ENCODE measurements around the gene IQCE.
"Not testable (repeated sequence)": the region's sequence is repeated elsewhere in the genome, so short reads cannot be mapped to it uniquely, and the experiment has no call there.

Gene IQCE

DNA sequence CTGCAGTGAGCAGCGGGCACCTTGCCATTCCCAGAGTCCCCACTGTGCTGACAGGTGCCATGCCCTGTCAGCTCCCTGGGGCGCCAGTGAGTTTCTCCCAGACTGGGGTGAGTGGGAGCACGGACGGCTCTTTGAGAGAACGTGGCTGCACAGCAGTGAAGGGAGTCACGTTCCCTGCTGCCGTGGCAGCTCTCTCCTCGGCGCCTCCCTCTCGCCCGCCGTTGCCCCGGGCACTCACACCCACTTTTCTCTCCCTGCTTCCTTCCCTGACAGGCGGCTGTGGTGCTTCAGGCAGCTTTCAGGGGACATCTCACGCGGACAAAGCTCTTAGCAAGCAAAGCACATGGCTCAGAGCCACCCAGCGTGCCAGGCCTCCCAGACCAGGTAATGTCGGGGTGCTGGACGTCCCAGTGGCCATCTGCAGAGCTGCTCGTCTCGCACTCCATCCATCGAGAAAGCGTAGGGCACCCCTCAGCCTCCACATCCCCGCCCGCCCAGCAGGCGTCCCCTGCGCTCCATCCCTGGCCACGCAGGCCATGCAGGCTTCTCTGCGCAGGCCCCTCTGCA lies 45.9 kb downstream of the IQCE start:
- DNase-seq: no peak

DNA sequence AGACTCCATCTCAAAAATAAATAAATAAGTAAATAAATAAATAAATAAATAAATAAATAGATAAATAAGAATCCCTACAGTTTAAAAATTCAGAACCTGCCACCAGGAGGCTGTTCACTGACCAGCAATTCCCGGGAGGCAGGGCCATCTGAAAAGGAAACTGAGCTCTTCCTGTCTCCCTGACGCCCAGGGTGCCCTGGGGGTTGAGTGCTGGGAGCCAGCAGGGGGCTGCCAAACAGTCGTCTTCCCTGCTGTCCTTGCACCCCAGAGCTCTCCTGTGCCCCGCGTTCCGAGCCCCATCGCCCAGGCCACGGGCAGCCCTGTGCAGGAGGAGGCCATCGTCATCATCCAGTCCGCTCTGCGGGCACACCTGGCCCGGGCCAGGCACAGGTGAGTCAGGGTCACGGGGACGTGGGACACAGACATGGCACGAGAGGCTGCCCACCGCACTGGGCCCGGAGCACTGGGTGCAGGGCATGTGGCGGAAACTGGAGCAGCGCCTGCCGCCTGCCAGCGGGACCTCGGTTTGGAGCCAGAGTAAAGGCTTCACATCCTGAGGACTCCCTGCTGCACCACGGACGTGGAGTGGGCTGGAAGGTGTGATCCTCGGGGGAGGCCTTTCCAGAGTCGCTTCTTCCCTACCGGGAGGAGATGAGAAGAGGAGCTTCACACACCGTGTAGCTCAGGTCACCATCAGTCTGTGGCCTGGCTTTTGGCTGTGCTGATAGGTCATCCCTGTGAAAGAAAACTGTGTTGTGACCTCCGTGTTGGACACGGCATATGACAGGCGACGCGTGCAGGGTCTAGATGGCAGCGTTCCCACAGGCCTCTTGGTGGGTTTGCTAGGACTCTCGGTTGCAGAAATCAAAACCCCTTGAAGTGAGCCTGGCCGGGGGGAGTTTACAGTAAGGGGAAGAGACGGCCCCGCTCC lies 47.1 kb downstream of the IQCE start:
- DNase-seq: no peak

DNA sequence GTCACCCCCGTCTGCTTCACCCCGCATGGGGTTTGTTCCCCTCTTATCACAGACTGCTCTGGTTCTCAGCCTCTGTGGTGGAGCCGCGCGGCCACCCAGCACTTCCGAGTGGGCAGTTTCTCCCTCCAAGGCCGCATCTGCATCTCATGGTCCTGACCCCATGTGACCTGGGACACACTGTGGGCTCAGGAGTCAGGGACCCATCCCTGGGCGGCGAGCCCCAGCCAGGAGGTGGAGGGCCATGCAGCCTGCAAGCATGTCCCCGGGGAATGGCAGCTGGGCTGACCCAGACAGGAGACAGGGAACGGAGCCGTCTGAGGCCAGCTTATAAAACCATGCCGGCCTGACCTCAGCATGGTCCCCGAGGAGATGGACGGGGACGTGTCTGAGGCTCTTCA lies 47.8 kb downstream of the IQCE start:
- DNase-seq: no peak

DNA sequence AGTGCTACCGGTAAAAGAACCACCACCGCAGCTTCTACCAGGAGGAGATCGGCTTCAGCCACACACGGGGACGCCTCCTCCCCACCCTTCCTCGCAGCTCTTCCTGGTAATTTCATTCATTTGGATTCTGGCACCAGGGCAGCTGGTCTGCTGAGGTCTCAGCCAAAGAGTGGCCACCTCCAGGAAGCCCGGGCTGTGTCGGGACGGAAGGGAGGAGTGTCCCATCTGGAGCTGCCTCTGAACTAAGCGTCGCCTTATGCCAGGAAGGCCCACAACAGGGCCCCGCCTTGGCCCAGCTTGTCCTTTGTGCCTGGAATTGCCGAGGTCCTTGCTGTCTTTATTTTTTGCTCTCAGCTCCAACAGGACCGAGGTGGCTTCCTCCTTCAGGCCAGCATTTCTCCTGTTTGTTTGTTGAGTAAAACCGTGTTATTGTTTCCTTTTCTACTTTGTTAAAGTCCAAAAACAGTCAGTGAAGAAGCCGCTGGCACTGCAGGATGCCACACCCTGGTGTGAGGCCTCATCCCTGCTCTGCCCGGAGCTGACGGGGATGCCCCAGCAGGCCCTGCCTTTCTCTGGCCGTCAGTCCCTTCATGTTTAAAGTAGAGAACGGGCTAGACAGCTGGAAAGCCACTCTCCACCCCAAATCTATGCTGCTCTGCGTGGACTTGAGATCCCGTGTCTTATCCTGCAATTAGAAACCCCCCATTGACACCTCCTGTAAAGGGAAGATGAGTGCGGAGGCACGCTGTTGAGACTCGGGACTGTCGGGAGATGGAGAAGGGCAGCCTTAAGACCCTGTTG lies 48.5 kb downstream of the IQCE start:
- DNase-seq: no peak

DNA sequence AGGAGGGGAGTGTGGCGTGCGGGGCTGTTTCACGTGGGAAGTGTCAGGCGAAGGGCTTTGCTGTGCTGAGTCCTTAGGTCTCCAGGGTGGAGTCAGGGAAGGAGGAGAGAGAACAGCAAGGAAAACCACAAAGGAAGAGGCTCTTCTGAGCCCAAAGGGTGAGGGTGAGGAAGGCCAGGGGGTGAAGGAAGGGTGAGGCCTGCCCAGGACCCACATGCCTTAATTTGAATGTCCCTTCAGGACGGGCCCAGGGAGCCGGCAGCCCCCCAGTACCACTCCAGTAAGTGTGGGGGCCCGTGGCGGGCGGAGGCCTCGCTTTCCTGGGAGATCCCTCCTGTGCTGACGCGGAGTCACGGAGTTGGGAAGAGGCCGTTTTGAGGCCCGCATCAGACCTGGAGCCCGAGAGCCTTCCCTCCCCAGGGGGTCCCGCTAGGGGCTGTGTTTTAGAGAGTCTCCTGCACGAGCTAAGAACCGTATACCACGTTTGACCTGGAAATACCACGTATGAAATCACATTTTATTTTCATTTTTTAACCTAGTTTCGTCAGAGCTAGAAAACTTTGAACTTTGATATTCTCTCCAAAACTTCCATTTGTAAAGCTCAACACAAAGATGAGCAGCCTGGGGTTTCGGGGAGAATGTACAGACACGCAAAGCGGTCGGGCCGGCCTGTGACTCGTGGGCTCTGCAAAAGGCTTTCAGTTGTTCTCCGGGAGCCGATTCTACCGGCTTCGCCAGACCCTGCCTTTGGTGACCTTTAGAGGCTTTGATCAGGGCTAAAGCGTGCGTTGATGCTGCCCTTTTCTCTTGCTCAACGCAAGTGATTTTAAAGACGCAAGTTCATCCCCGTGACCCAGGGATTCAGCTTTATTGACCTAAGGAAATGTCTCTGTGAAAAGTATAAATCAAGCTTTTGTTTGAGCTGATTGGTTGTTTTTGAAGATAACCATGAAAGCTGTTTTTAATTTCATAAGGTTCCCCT lies 49.4 kb downstream of the IQCE start:
- DNase-seq: no peak

DNA sequence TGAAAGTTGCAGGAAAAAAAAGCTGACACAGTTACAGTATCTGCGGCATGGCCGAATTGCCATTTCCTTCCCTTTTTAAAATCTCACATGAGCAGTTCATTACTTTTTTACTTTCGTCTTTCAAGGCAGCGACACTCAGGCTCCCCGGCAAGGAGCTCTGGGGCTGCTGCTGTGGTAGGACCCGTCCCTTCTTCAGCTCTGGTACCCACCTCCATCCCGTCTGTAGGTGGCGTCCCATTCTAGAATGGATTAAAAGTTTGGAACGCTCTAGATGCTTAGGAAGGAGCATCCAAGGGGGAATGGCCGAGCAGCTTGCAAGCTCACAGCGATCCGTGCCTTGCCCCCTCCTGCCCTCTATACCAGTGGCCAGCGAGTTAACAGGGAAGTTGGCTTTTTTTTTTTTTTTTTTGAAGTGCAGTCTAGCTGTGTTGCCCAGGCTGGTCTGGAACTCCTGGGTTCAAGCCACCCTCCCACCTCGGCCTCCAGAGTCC lies 50.2 kb downstream of the IQCE start:
- no peak for DNase-seq

DNA sequence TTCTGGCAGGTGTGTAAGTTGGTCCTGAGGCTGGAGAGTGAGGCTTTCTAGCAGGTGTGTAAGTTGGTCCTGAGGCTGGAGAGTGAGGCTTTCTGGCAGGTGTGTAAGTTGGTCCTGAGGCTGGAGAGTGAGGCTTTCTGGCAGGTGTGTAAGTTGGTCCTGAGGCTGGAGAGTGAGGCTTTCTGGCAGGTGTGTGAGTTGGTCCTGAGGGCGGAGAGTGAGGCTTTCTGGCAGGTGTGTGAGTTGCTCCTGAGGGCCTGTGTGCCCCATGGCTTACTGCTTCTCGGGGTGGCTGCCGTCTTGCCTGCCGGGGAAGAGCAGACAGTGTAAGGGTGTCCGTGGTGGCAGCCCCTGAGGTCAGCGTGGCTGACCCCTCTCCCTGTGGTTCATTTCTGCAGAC lies 50.9 kb downstream of the IQCE start:
- not testable (repeated sequence) for DNase-seq

DNA sequence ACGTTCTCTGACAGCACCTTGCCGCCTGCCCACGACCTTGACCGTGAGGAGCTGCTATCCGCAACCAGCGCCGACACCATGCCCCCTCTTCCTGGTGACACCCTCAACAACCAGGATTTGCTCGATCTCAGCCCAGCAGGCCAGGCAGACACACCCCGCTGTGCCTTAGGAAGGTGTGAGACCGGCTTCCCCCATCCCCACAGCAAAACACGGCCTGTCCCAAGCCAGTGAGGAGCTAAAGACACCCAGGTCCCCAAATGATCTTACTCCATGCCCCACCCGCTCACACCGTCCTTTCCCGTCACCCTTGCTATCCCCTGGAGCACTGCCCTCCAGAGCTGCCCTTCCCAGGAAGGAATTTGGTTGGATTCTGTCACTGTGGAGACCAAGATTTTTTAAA lies 51.7 kb downstream of the IQCE start:
- no peak for DNase-seq

DNA sequence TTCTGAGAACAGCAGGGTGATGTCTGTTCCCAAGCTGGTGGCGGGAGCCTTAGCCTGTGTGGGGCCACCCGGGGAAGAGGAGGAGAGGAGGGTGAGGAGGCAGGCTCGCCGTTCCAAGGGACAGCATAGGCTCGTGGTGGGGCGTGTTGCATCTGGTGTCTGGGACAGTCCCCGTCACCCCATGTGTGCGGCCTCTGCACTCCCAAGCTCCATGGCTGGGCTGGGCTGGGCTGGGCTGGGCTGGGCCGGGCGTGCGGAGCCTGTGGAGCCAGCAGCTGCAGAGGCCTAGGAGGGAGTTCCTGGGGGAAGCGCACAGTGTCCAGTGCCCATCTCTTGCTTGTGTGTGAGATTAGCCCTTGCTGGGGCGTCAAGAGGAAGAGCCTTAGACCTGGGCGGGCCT lies 52.1 kb downstream of the IQCE start:
- DNase-seq: no peak

DNA sequence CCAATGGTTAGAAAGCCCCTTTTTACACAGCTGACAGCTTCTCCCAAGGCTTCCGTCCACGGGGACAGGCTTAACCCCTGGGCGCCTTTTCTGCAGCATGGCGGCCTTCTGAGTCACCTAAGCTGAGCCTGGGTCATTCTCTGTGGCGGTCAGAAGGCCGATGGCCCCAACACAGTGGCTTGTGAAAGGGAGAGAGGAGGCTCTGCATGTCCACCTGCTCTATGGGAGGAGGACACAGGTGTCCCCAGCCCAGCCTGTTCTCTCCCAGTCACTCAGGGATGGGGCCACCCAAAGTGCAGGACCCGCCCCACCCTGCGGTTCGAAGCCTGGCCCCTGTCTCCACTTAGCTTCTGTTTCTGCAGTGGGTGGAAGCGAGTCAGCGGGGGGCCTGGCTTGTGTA lies 52.6 kb downstream of the IQCE start:
- no peak for DNase-seq

DNA sequence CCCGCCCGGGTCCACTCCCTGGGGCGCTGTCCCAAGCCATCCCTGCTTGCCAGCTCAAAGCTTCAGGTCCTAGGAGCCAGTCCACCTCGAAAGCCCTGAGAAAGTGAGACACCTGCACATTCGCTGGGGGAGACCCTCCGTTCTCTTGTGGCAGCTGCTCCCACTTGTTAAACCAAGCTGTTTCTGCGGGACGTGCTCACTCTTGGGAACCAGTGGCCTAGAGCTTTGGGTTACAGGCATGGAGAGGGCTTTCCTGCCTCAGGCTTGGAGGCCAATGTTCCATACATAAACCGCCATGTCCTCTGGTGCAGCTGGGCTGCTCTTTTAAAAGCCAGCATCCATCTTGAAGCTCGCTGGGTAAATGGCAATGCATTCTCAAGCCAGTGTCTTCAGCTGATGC lies 53.1 kb downstream of the IQCE start:
- DNase-seq: no peak

DNA sequence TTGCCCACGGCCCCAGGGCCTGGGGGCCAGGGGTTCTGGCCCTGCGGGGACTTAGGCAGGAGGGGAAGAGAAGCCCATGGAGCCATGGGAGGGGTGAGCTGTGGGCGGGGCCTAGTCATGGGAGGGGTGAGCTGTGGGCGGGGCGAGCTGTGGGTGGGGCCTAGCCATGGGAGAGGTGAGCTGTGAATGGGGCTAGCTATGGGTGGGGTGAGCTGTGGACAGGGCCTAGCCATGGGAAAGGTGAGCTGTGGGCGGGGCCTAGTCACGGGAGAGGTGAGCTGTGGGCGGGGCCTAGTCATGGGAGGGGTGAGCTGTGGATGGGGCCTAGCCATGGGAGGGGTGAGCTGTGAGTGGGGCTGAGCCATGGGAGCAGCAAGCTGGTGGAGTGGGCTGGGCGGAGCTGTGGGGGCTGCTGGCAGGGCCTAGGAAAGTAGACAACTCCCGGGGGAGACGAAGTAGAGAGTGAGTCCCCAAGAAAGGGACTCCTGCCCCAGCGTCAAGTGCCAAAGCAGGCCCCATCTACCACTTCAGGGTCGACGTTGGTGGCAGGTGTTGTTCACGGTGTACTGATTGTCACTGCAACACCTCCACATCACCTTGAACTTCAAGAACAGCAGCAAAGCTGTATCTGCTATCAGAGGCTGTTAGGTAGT lies 53.8 kb downstream of the IQCE start:
- no peak for DNase-seq

DNA sequence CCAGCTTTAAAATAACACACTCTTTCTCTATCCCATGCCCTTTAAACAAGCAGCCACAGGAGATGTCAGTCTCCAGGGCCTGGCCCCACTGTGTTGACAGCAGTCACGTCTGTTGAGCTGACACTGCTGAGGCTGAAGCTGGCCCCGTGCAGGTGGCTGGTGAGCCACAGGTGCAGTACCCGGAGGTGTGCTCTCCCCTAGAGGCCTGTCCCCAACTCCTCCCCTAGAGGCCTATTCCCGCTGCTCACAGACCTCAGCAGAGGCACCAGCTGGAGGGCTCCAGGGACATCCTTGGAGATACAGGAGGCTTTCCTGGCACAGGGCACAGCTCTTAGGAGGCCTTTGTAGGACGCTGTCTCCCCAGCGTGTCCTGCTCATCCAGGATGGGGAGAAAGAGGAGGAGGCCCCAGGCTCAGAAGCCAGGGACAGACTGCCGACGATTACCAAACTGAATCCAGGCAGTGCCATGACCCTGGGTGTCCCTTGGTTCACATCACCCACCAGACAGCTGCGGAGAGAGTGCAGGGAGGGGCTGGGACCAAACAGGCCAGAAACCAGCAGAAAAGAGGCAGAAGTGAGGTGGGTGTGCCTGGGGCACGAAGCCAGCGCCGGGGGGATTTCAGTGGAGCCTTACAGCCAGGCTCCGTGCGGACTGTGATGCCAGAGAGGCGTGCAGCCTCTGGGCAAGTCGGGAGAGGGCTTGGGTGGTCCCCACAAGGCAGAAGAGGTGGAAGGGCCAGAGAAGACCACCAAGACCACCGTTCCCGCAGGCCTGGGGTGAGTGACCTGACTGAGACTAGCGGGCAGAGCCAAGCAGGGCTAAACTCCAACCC lies 54.5 kb downstream of the IQCE start:
- DNase-seq: no peak

DNA sequence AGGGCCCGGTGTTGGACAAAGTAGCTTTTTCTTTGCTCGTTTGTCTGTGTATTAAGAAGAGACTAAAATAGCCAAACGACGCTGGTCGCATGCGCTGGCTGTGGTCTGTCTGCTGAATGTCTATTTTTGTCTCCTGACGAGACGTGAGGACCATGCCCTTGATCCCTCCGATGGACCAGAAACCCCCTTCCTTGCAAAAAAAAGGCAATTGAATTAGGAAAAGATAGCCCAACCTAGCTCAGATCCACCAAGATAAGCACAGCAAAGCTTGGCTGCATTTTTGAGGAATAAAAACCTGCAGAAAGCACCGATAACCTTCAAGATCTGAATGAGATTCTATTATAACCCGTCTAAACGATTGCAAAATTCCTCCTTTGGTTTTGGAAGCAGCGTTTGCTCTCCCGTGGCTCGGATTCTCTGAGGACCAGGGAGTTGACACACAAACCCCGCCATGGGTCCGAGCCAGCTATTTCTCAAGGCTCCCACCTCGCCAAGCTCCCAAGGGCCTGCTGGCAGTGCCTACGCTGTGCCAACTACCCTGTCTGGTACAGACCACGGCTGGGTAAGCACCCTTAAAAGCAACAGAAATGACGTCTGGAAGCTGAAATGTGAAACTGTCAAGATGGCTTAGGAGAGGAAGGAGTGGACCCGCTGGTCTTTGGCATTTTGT lies 55.3 kb downstream of the IQCE start:
- peak; percentile 66 for DNase-seq

DNA sequence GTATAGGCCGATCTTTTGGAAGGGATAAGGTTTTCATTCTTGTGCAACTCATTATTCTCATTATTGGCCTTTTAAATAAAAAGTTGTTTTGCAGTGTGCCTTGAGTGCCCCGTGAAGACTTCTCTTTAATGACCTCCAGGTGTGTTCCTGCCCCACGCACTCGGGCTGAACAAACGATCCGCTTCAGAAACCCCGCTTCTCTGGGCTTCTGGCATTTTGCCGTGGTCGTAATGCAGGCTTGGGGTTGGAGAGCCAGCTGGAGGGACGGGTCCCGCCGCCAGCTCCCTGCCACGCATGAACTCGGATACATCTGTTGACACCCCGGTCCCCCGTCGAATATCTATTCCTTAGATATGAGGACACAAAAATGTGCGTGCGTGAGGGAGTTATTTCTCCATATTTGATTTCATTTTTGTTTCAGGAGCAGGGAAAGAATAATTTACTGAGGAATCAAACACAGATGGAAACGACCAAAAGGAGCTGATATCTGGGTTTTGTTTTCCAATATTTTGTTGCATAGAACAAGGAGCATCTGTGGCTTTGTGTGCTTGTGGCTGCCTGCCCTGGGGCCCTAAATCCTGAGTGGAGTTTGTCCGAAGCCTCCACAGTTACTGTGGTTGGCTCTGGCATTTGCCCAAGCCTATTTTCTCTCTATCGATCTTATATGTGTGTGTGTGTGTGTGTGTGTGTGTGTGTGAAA lies 56.0 kb downstream of the IQCE start:
- peak; percentile 62 for DNase-seq

DNA sequence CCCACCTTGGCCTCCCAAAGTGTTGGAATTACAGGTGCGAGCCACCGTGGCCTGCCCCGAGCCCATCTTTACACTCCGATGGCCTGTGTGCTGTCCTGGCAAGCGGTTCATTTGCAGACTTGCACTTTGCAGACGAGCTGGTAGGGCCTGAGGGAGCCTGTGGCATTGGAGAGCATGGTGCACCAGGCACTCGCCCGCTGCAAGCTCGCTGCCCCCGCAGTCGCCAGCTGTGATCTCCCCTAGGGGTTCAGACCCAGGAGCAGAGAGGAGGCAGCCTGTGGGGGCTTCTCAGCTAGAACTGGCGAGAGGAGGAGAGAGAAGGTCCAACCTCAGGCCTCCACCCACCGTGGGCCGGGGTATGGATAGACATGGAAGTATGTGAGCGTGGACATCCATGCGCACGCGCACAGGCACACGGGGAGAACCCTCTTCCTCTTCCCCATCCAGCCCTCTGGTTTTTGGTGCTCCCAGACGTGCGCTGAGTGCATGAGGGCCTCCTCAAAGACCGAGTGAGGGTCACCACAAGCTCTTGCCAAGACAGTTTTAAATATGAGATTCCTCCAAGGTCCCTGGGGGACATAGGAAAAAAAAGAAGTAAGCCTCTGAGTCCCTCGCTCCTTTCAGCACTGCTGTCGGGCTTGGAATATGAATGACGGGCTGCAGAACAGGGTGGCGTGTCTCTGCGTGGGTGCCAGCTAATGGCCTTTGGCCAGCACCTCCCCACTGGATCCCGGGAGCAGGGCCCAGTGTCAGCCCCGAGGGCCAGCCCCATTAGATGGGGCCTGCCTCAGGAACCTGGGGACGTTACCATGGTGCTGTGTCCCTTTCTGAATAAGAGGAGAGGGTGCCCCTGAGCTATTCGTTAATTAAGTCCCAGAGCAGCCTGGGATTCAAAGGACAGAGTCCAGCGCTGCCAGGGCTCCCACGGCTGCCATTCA lies 57.9 kb downstream of the IQCE start:
- DNase-seq: no peak

DNA sequence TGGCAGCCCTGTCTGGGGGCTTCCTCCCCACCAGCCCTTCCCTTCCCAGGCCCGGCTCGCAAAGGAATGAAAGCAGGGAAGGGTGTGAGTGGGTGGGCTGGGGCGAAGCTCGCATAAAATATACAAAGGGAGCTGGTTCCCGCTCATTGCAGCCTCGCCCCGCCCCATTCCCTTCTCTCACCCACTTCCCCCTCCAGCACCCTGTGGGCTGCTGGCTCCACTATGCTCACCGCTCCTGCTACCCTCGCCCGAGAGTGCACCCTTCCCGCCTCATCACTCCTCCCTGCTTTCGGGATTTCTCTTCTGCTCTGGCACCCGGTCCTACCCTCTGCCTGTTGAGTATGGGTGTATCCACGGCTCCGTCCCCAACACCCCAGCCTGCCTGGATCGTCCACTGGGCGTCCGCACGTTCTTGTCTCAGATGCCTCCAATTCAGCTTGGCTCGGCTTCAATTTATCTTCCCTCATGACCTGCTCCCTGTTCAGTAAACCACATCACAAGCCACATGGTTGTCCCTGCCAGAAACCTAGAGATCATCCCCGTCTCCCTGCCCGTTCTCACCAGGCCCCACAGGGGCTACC lies 58.6 kb downstream of the IQCE start:
- DNase-seq: no peak

DNA sequence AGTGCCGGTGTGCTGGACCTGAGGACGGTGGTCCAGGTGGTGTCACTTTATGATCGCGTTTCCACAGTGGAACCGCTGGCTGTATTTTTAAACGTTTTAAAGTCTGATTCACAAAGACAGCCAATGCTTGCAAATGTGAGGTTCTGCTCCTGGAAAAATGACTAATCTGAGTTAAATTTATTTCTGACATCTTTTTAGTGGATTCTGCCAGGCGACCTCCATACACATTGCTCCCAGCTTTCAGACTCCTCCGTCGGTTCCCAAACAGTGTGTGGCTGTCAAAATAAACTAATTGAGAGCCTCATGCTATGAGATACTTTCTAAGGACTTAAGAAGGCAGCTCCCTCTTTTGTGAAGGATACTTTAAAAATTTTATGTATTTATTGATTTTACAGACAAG lies 60.3 kb downstream of the IQCE start:
- no peak for DNase-seq
